ENCODE data around the gene PTPRT. TPM values are rescaled to one million over a fixed set of nuclear protein-coding genes. Genes with fewer than 3 reads are reported as not detected.

PTPRT gene
- total RNA-seq, 1 experiment from 2014 or later = 0.20 TPM

- BruUV-seq (replicated peaks) = no TSS peak
- ChIA-PET CTCF (no interaction called here), POLR2A (no interaction called here)
- Mint-ChIP-seq H3K4me3 (ENCODE audit: unreplicated experiment) (no peak overlapping the region), H3K27me3 (ENCODE audit: insufficient read depth, unreplicated experiment) (peaks cover 18% of the 10 kb centered on the region), H3K27ac (ENCODE audit: unreplicated experiment) (no peak overlapping the region), H3K9me3 (ENCODE audit: unreplicated experiment) (no peaks in the 10 kb centered on the region), H3K4me1 (ENCODE audit: low read depth, unreplicated experiment) (no peaks in the 10 kb centered on the region), H3K36me3 (ENCODE audit: insufficient read depth, unreplicated experiment) (no peaks in the 10 kb centered on the region)
- Histone ChIP-seq H3K36me3 (ENCODE audit: control insufficient read depth, insufficient read depth, low read length) (no peaks in the 10 kb centered on the region), H3K4me3 (ENCODE audit: low read depth, low read length) (no peak overlapping the region), H3K9me3 (no peaks in the 10 kb centered on the region), H3K27me3 (replicated peaks; ENCODE audit: control insufficient read depth, insufficient read depth, low read length) (peaks cover 3% of the 10 kb centered on the region; the same call in 1 of the 2 replicates), H3K4me1 (no peaks in the 10 kb centered on the region)
- intact Hi-C loops (cut with micrococcal nuclease; ENCODE audit: unreplicated experiment) = no loop called here
- TF ChIP-seq, protein P1, sequence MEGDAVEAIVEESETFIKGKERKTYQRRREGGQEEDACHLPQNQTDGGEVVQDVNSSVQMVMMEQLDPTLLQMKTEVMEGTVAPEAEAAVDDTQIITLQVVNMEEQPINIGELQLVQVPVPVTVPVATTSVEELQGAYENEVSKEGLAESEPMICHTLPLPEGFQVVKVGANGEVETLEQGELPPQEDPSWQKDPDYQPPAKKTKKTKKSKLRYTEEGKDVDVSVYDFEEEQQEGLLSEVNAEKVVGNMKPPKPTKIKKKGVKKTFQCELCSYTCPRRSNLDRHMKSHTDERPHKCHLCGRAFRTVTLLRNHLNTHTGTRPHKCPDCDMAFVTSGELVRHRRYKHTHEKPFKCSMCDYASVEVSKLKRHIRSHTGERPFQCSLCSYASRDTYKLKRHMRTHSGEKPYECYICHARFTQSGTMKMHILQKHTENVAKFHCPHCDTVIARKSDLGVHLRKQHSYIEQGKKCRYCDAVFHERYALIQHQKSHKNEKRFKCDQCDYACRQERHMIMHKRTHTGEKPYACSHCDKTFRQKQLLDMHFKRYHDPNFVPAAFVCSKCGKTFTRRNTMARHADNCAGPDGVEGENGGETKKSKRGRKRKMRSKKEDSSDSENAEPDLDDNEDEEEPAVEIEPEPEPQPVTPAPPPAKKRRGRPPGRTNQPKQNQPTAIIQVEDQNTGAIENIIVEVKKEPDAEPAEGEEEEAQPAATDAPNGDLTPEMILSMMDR (IDR thresholded peaks at IDR 0.05; ENCODE audit: insufficient read depth in 1 of 2, low read depth in 1 of 2, low read length in 1 of 2, severe bottlenecking in 1 of 2, unreplicated experiment in 1 of 2) = no peak
- DNase-seq = no peak
These were observed 837.6 kb downstream of the PTPRT start for GRCh38 chr20:42352096-42352495.

- TF ChIP-seq, protein P1 (IDR thresholded peaks at IDR 0.05; ENCODE audit: insufficient read depth in 1 of 2, low read depth in 1 of 2, low read length in 1 of 2, severe bottlenecking in 1 of 2, unreplicated experiment in 1 of 2) = no peak
- H3K9me3 ChIP-seq = no peaks in the 10 kb centered on the region
- Mint-ChIP-seq H3K4me1 (ENCODE audit: low read depth, unreplicated experiment) (no peaks in the 10 kb centered on the region), H3K27me3 (ENCODE audit: insufficient read depth, unreplicated experiment) (peaks cover 17% of the 10 kb centered on the region), H3K27ac (ENCODE audit: unreplicated experiment) (no peak overlapping the region), H3K36me3 (ENCODE audit: insufficient read depth, unreplicated experiment) (no peaks in the 10 kb centered on the region), H3K9me3 (ENCODE audit: unreplicated experiment) (no peaks in the 10 kb centered on the region), H3K4me3 (ENCODE audit: unreplicated experiment) (no peak overlapping the region)
- BruUV-seq (replicated peaks) = no TSS peak
- H3K4me1 ChIP-seq = no peaks in the 10 kb centered on the region
- no peaks in the 10 kb centered on the region for H3K36me3 ChIP-seq (ENCODE audit: control insufficient read depth, insufficient read depth, low read length)
- peaks cover 3% of the 10 kb centered on the region; the same call in 1 of the 2 replicates for H3K27me3 ChIP-seq (replicated peaks; ENCODE audit: control insufficient read depth, insufficient read depth, low read length)
- no peak for DNase-seq
- H3K4me3 ChIP-seq (ENCODE audit: low read depth, low read length) = no peak overlapping the region
- ChIA-PET POLR2A (no interaction called here), CTCF (no interaction called here)
- intact Hi-C loops (cut with micrococcal nuclease; ENCODE audit: unreplicated experiment) = no loop called here
These were observed 839.2 kb downstream of the PTPRT start for GRCh38 chr20:42350521-42350920.

- H3K9me3 Mint-ChIP-seq (ENCODE audit: unreplicated experiment) = no peaks in the 10 kb centered on the region
- intact Hi-C loops (cut with micrococcal nuclease; ENCODE audit: unreplicated experiment) = no loop called here
These were observed 843.2 kb downstream of the PTPRT start for GRCh38 chr20:42346189-42347170.

More at GRCh38 chr20:42346189-42347170, 843.2 kb downstream of the PTPRT start:
- Mint-ChIP-seq H3K36me3 (ENCODE audit: insufficient read depth, unreplicated experiment) (no peaks in the 10 kb centered on the region), H3K27me3 (ENCODE audit: insufficient read depth, unreplicated experiment) (peaks cover 23% of the 10 kb centered on the region), H3K4me1 (ENCODE audit: low read depth, unreplicated experiment) (no peaks in the 10 kb centered on the region), H3K4me3 (ENCODE audit: unreplicated experiment) (no peak overlapping the region), H3K27ac (ENCODE audit: unreplicated experiment) (no peak overlapping the region)
- TF ChIP-seq, protein P1 (IDR thresholded peaks at IDR 0.05; ENCODE audit: insufficient read depth in 1 of 2, low read depth in 1 of 2, low read length in 1 of 2, severe bottlenecking in 1 of 2, unreplicated experiment in 1 of 2) = no peak
- ChIA-PET CTCF (no interaction called here), POLR2A (no interaction called here)
- no peaks in the 10 kb centered on the region for H3K9me3 ChIP-seq
- DNase-seq = no peak
- H3K27me3 ChIP-seq (replicated peaks; ENCODE audit: control insufficient read depth, insufficient read depth, low read length) = no peaks in the 10 kb centered on the region
- H3K36me3 ChIP-seq (ENCODE audit: control insufficient read depth, insufficient read depth, low read length) = no peaks in the 10 kb centered on the region
- no peaks in the 10 kb centered on the region for H3K4me1 ChIP-seq
- BruUV-seq (replicated peaks) = no TSS peak
- no peak overlapping the region for H3K4me3 ChIP-seq (ENCODE audit: low read depth, low read length)
